Endothelial cell of umbilical vein (primary cell): ENCODE data around the gene NAA10. TPM values are rescaled to one million over a fixed set of nuclear protein-coding genes. Genes with fewer than 3 reads are reported as not detected.

ENCODE experiments used
- BruUV-seq: library from RNA; stranded (reverse); fragments of 400-500 nt; replicated peaks from 2 replicates; lab custom pipeline; 2021; lab: Mats Ljungman, UMichigan
- CTCF ChIA-PET: fragments of 300-600, 350-600 bp; sonication (Branson Sonifier 250); formaldehyde crosslinking; loops from one replicate; lab custom pipeline; 2021; ENCODE audit warnings: antibody characterized with exemption, inconsistent platforms; lab: Charles Lee
- POLR2A ChIA-PET: fragments of 300-600, 350-600 bp; sonication (Branson Sonifier 250); formaldehyde crosslinking; loops from one replicate; lab custom pipeline; 2021; ENCODE audit warnings: antibody characterized with exemption, inconsistent platforms; lab: Charles Lee
- DNase-seq: peaks from one replicate; pipeline ENCODE4 v3.0.0-alpha.2; 2011; ENCODE audit warnings: low read depth, low spot score
- FAIRE-seq: peaks from 2 replicates; lab custom pipeline; 2011; peaks lifted over from hg19 to GRCh38; lab: Jason Lieb, UNC
- H2AFZ ChIP-seq: 2 replicates; pipeline ENCODE4 v1.6.0; 2012; ENCODE audit warnings: low read depth, low read length, control low read depth, inconsistent platforms
- H3K27ac ChIP-seq: 2 replicates; pipeline ENCODE4 v1.5.1; 2011; ENCODE audit warnings: low read depth, mild to moderate bottlenecking, control low read depth, low read length, moderate library complexity; ENCODE audit not compliant: insufficient read depth
- H3K27me3 ChIP-seq, 2 experiments: 2 replicates each; pipeline versions ENCODE4 v1.6.0 to v1.6.1; 2011; ENCODE audit warnings: low read length in 2 of 2, mixed read lengths in 1 of 2; ENCODE audit not compliant: control insufficient read depth in 2 of 2, insufficient read depth in 2 of 2
- H3K36me3 ChIP-seq, 2 experiments: 2 replicates in 1 of 2; 3 replicates in 1 of 2; pipeline ENCODE4 v1.5.1; 2011; ENCODE audit warnings: low read length in 2 of 2, mild to moderate bottlenecking in 1 of 2, moderate library complexity in 1 of 2; ENCODE audit not compliant: control insufficient read depth in 2 of 2, insufficient read depth in 2 of 2; ENCODE audit errors: extremely low read depth in 1 of 2
- H3K4me1 ChIP-seq: 3 replicates; pipeline ENCODE4 v1.5.1; 2011; ENCODE audit warnings: mild to moderate bottlenecking, low read length; ENCODE audit not compliant: control insufficient read depth, insufficient read depth; ENCODE audit errors: extremely low read depth
- H3K4me2 ChIP-seq: 2 replicates; pipeline ENCODE4 v1.6.1; 2011; ENCODE audit warnings: low read length, control low read depth, mixed read lengths; ENCODE audit not compliant: insufficient read depth
- H3K4me3 ChIP-seq, 3 experiments: fragments of 200-600 bp in 1 of 3; sonication (generic), shearing (Covaris generic) in 1 of 3; replicated peaks in 1 of 3; 2 replicates each; pipeline ENCODE4 v1.5.1; 2011 to 2016; ENCODE audit warnings: control low read depth in 3 of 3, low read length in 3 of 3, mild to moderate bottlenecking in 2 of 3, inconsistent platforms in 1 of 3, low read depth in 1 of 3, moderate library complexity in 1 of 3; ENCODE audit not compliant: insufficient read depth in 1 of 3
- H3K79me2 ChIP-seq: 2 replicates; pipeline ENCODE4 v1.6.0; 2012; ENCODE audit warnings: low read length, inconsistent platforms; ENCODE audit not compliant: control insufficient read depth, insufficient read depth
- H3K9ac ChIP-seq: replicated peaks from 2 replicates; pipeline ENCODE3; 2011; ENCODE audit warnings: low read length, control low read depth; ENCODE audit not compliant: insufficient read depth; ENCODE audit errors: extremely low read depth
- H3K9me1 ChIP-seq: replicated peaks from 3 replicates; pipeline ENCODE4 v1.6.0; 2011; ENCODE audit warnings: mild to moderate bottlenecking, low read length; ENCODE audit not compliant: control insufficient read depth, insufficient read depth; ENCODE audit errors: extremely low read depth
- H3K9me3 ChIP-seq: replicated peaks from 2 replicates; pipeline ENCODE4 v1.5.1; 2012; ENCODE audit warnings: low read length, inconsistent platforms; ENCODE audit not compliant: control insufficient read depth, insufficient read depth
- H4K20me1 ChIP-seq: replicated peaks from 2 replicates; pipeline ENCODE3; 2011; ENCODE audit warnings: mild to moderate bottlenecking, low read length; ENCODE audit not compliant: control insufficient read depth, insufficient read depth; ENCODE audit errors: extremely low read depth
- CTCF ChIP-seq, 2 donors: IDR thresholded peaks; 1 replicate in 1 of 2; 2 replicates in 1 of 2; pipeline ENCODE4 v1.5.1; 2011; ENCODE audit warnings: low read length in 2 of 2, mild to moderate bottlenecking in 2 of 2, moderate library complexity in 2 of 2, control low read depth in 1 of 2, inconsistent platforms in 1 of 2, low read depth in 1 of 2; ENCODE audit not compliant: insufficient read depth in 1 of 2; ENCODE audit errors: extremely low read depth in 1 of 2
- EZH2 ChIP-seq: IDR thresholded peaks from 2 replicates; pipeline ENCODE4 v1.6.1; 2012; ENCODE audit warnings: borderline replicate concordance, low read depth, mild to moderate bottlenecking, moderate library complexity, low read length, inconsistent platforms; ENCODE audit not compliant: severe bottlenecking
- FOS ChIP-seq: IDR thresholded peaks from 2 replicates; pipeline ENCODE4 v1.6.1; 2011; ENCODE audit warnings: mild to moderate bottlenecking, low read length, moderate library complexity, borderline replicate concordance; ENCODE audit not compliant: insufficient read depth
- GATA2 ChIP-seq: IDR thresholded peaks from 2 replicates; pipeline ENCODE4 v1.7.0; 2011; ENCODE audit warnings: low read depth, mild to moderate bottlenecking, moderate library complexity, mixed read lengths, low read length; ENCODE audit not compliant: insufficient read length, insufficient read depth
- JUN ChIP-seq: IDR thresholded peaks from 2 replicates; pipeline ENCODE4 v1.6.1; 2011; ENCODE audit warnings: borderline replicate concordance, low read depth; ENCODE audit not compliant: insufficient read length, insufficient read depth
- MAX ChIP-seq: IDR thresholded peaks from 2 replicates; pipeline ENCODE4 v1.6.1; 2011; ENCODE audit not compliant: insufficient read depth, insufficient read length
- MYC ChIP-seq: IDR thresholded peaks from one replicate; pipeline ENCODE4 v1.6.1; 2011; ENCODE audit warnings: mild to moderate bottlenecking, low read depth, low read length
- POLR2A ChIP-seq: IDR thresholded peaks from 2 replicates; pipeline ENCODE4 v1.6.1; 2012; ENCODE audit warnings: low read depth, mild to moderate bottlenecking, control low read depth, low read length
- POLR2AphosphoS5 ChIP-seq: IDR thresholded peaks from 2 replicates; pipeline ENCODE4 v1.6.1; 2012; ENCODE audit warnings: low read depth, mild to moderate bottlenecking, control low read depth, low read length, moderate library complexity; ENCODE audit not compliant: insufficient read depth
- dilution Hi-C: fragments of 300-500 bp; cut with MboI; formaldehyde crosslinking; loops from one replicate; pipeline ENCODE4 v1.15.0; 2019; ENCODE audit warnings: low sequenced_read_pairs; ENCODE audit not compliant: extremely low pct_ligation_motif_present
- intact Hi-C: fragments of 100-400 bp; cut with micrococcal nuclease; formaldehyde crosslinking; loops from one replicate; pipeline ENCODE4 v1.10.0; 2022
- polyA plus RNA-seq, 4 experiments: library from polyadenylated mRNA; depleted of rRNA in 3 of 4; stranded (reverse) in 3 of 4; unstranded in 1 of 4; fragments of >200 nt; gene quantifications; 2 replicates each; pipeline versions ENCODE4 v1.2.1 to v1.2.3, GENCODE V29; 2011 to 2012; ENCODE audit warnings: missing spikeins in 1 of 4
- total RNA-seq: library from RNA; stranded (reverse); gene quantifications from 2 replicates; pipeline ENCODE4 v1.2.3, GENCODE V29; 2021

NAA10 gene
- total and polyA plus RNA-seq, 2 donors (not counting 3 experiments of a cell fraction or from before 2014, with no cell fraction given), result 141 to 144 TPM

- no peak for FAIRE-seq
- POLR2A ChIA-PET, result no interaction called here
- BruUV-seq, result no TSS peak
- H3K27me3 ChIP-seq, result no peaks in the 10 kb centered on the region
- no peak for DNase-seq
- no peaks in the 10 kb centered on the region for H3K9me3 ChIP-seq
- no peak overlapping the region for H3K4me3 ChIP-seq
- H3K79me2 ChIP-seq, result no peaks in the 10 kb centered on the region
- H3K9me1 ChIP-seq, result no peaks in the 10 kb centered on the region
- TF ChIP-seq CTCF (IDR thresholded peaks at IDR 0.05; ENCODE audit: extremely low read depth in 1 of 2, insufficient read depth in 1 of 2, low read depth in 1 of 2, low read length in 2 of 2), result no peak
- no peak for TF ChIP-seq POLR2AphosphoS5
- TF ChIP-seq FOS, result no peak
- no peak for TF ChIP-seq EZH2
- no peak for TF ChIP-seq JUN
- TF ChIP-seq MAX, result no peak
- TF ChIP-seq GATA2, result no peak
- TF ChIP-seq MYC, result no peak
- no peak for TF ChIP-seq POLR2A
- H3K4me2 ChIP-seq, result no peak overlapping the region
- no peak overlapping the region for H3K27ac ChIP-seq
- H4K20me1 ChIP-seq, result no peaks in the 10 kb centered on the region
- no peaks in the 10 kb centered on the region for H3K4me1 ChIP-seq
- CTCF ChIA-PET, result no interaction called here
- dilution Hi-C loops, result no loop called here
- no peak overlapping the region for H3K9ac ChIP-seq
- intact Hi-C loops, result no loop called here
- H2AFZ ChIP-seq, result no peak overlapping the region
- no peaks in the 10 kb centered on the region for H3K36me3 ChIP-seq
These were observed 25.5 kb downstream of the NAA10 start for GRCh38 chrX:153909024-153909979.
